Measurements from ENCODE around the gene PTH1R.

PTH1R gene

DNA sequence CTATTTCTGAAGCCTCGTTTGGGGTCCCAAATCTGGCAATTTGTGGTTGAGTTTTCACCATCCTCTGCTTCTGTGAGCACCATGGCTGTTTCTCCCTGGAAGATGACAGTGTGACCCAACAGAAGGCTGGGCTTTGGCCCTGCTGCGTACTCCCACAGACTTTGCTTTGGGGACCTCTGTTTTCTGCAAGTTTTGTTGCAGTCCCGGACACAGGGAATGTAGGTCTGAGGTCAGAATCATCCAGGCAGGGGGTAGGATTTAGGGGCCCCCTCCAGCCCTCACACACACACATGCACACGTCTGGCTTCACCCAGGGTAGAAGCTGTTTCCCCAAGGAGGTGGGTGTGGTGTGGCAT is 6.3 kb downstream of the PTH1R start:
- DNase-seq, result no peak
- no peaks in the 10 kb centered on the region for H3K36me3 ChIP-seq (replicated peaks)
- H3K27me3 ChIP-seq (replicated peaks), result peaks cover 40% of the 10 kb centered on the region
- no peak overlapping the region for H3K27ac ChIP-seq
- TF ChIP-seq CTCF (IDR thresholded peaks at IDR 0.05; ENCODE audit: low read depth, low read length, missing control alignments), result no peak
- in situ Hi-C loops (cut with HindIII; ENCODE audit: low pct_ligation_motif_present, low sequenced_read_pairs), result no loop called here
- H3K4me3 ChIP-seq (ENCODE audit: low read depth, low read length), result no peak overlapping the region

DNA sequence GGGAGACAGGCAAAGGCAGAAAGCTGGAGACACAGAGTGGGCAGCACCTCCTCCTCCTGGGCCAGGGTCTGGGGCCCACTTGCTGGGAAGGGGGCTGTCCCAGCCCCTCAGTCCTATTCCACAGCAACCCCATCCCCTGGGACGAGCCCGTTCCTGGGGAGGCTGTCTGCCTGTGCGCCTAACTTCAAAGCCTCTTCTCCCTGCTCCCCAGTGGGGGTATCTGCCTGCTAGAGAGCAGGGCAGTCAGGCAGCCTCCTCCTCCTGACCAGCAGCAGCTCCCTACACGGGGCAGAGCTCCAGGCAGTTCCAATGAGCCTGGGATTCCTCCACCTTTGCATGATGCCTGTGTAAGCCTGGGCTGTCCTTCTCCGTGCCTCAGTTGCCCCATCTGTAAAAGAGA is 6.9 kb downstream of the PTH1R start:
- peaks cover 40% of the 10 kb centered on the region for H3K27me3 ChIP-seq (replicated peaks)
- in situ Hi-C loops (cut with HindIII; ENCODE audit: low pct_ligation_motif_present, low sequenced_read_pairs), result no loop called here

DNA sequence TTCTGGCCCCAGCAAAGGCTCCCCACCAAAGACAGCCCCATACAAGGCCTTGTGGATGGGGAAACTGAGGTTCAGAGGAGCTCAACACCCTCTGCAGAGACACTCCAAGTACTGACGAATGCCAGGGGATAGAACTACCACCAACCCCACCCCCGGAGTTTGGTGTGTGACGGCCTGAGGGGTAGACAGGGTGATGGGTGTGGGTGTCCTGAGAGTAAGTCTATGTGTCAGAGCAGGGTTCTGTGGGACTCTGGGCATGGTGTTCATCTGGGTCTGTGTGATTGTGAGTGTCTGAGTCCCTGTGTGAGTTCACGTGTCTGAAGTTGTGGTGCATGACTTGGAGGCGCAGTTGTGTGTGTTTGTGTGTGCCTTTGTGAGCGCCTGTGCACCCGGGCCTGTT is 7.4 kb downstream of the PTH1R start:
- no peak overlapping the region for H3K4me3 ChIP-seq (ENCODE audit: low read depth, low read length)
- H3K36me3 ChIP-seq (replicated peaks), result no peaks in the 10 kb centered on the region
- in situ Hi-C loops (cut with HindIII; ENCODE audit: low pct_ligation_motif_present, low sequenced_read_pairs), result no loop called here
- peaks cover 40% of the 10 kb centered on the region for H3K27me3 ChIP-seq (replicated peaks)
- TF ChIP-seq CTCF (IDR thresholded peaks at IDR 0.05; ENCODE audit: low read depth, low read length, missing control alignments), result no peak
- H3K27ac ChIP-seq, result no peak overlapping the region
- no peak for DNase-seq

More for the DNA sequence above, 6.9 kb downstream of the PTH1R start:
- no peaks in the 10 kb centered on the region for H3K36me3 ChIP-seq (replicated peaks)
- TF ChIP-seq CTCF (IDR thresholded peaks at IDR 0.05; ENCODE audit: low read depth, low read length, missing control alignments), result no peak
- no peak for DNase-seq
- H3K4me3 ChIP-seq (ENCODE audit: low read depth, low read length), result no peak overlapping the region
- H3K27ac ChIP-seq, result no peak overlapping the region

DNA sequence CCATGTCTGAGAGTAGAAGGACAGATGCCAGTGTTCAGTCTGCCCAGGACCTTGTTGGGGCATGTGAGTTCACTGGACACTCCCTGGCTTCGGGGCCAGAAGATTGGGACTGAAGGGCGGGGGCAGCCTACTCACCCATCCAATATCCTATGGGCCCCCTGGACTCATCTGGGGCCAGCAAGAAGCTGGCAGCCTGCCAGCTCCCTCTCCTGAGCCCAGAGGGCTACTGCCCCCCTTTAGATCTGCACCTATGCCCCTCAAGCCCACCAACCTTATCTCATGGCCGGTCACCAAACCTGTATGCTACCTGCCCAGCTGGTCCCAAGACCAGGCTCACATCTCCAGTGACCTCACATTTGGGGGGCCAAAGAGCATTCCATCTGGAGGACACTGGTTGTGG is 8.1 kb downstream of the PTH1R start:
- Histone ChIP-seq H3K27me3 (replicated peaks) (peaks cover 40% of the 10 kb centered on the region), H3K4me3 (ENCODE audit: low read depth, low read length) (no peak overlapping the region), H3K36me3 (replicated peaks) (no peaks in the 10 kb centered on the region), H3K27ac (no peak overlapping the region)
- in situ Hi-C loops (cut with HindIII; ENCODE audit: low pct_ligation_motif_present, low sequenced_read_pairs), result no loop called here
- no peak for DNase-seq
- no peak for TF ChIP-seq CTCF (IDR thresholded peaks at IDR 0.05; ENCODE audit: low read depth, low read length, missing control alignments)

DNA sequence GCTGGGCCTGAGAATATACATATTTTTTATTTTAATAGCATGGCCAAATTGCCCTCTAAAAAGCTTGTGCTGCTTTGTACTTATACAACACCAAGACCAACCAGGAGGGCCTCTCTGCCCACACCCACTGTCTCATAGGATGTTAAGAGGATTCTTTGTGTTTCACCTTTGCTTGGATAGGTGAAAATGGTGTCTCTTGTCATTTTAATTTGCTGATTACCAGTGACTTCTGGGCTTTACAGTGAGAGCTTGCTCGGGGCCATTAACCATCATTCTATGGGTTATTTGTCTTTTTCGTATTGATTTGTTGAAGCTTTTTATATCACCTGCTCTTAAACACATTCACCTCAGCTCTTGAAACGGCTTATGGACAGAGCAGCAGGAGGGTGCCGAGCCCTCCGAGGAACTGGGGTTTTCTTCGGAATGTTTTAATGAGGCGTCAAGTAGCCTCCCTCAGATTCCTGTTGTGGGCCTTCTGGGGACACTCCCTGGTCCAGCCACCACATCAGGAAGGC is 10.5 kb downstream of the PTH1R start:
- Histone ChIP-seq H3K27me3 (replicated peaks) (peaks cover 29% of the 10 kb centered on the region), H3K36me3 (replicated peaks) (no peaks in the 10 kb centered on the region), H3K27ac (no peak overlapping the region), H3K4me3 (ENCODE audit: low read depth, low read length) (no peak overlapping the region)
- DNase-seq, result no peak
- TF ChIP-seq CTCF (IDR thresholded peaks at IDR 0.05; ENCODE audit: low read depth, low read length, missing control alignments), result no peak
- in situ Hi-C loops (cut with HindIII; ENCODE audit: low pct_ligation_motif_present, low sequenced_read_pairs), result no loop called here

DNA sequence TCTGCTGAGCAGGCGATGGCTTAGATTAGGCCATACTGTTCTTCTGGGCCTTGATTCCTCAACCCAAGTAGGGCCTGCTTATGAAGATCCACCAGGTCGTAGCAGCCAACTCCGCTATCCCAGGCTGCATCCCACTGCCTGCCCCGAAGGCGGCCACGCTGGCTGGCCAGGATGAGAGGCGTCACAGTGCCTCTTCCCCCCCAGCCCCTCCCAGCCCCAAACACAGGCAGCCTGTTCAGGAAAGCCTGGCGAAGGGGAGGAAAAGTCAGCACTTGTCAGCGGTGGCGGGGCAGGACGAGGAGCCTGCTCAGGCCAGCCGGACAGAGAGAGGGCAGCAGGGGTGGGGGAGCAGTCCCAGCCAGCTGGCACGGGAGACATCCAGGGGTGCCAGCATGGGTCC is 11.2 kb downstream of the PTH1R start:
- in situ Hi-C loops (cut with HindIII; ENCODE audit: low pct_ligation_motif_present, low sequenced_read_pairs), result no loop called here

More for the DNA sequence above, 11.2 kb downstream of the PTH1R start:
- no peak for DNase-seq
- Histone ChIP-seq H3K36me3 (replicated peaks) (no peaks in the 10 kb centered on the region), H3K4me3 (ENCODE audit: low read depth, low read length) (no peak overlapping the region), H3K27ac (no peak overlapping the region), H3K27me3 (replicated peaks) (peaks cover 24% of the 10 kb centered on the region)
- no peak for TF ChIP-seq CTCF (IDR thresholded peaks at IDR 0.05; ENCODE audit: low read depth, low read length, missing control alignments)
